ENCODE results near the gene FIBP.

DNA sequence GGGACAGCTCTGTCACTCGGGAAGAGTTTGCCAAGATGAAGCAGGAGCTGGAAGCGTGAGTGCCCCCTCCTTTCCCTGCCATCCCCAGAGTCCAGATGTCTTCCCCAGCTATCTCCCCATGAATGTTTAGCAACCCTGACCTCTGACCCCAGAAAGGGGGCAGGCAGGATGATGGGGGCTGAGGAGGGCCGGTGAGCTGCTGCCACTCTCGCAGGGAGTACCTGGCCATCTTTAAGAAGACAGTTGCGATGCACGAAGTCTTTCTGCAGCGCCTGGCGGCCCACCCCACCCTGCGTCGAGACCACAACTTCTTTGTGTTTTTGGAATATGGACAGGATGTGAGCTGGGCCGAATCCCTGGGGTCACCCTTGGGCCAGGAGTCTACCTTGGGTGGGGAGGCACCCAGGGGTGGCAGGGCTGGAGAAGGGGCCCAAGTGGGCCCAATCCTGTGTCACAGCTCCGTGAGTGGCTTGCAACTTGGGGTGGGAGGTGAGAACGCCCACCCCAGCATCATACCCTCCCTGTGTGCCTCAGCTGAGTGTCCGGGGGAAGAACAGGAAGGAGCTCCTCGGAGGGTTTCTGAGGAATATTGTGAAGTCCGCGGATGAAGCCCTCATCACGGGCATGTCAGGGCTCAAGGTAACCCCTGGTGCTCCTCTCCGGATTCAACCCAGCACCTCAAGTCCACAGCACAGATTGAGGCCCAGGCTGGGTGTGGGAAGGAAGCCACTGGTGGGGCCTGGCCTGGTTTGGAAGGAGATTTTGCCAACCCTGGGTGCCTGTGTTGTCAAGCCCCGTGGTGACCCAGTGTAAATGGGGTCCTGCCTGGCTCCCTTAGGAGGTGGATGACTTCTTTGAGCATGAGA, 37.8 kb downstream of the FIBP start:
- TF ChIP-seq, protein P1, sequence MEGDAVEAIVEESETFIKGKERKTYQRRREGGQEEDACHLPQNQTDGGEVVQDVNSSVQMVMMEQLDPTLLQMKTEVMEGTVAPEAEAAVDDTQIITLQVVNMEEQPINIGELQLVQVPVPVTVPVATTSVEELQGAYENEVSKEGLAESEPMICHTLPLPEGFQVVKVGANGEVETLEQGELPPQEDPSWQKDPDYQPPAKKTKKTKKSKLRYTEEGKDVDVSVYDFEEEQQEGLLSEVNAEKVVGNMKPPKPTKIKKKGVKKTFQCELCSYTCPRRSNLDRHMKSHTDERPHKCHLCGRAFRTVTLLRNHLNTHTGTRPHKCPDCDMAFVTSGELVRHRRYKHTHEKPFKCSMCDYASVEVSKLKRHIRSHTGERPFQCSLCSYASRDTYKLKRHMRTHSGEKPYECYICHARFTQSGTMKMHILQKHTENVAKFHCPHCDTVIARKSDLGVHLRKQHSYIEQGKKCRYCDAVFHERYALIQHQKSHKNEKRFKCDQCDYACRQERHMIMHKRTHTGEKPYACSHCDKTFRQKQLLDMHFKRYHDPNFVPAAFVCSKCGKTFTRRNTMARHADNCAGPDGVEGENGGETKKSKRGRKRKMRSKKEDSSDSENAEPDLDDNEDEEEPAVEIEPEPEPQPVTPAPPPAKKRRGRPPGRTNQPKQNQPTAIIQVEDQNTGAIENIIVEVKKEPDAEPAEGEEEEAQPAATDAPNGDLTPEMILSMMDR (IDR thresholded peaks at IDR 0.05) = no peak
- TF ChIP-seq POLR2A (IDR thresholded peaks at IDR 0.05) = no peak

Data from lower leg skin (tissue), 3 donors.